GM23338 (cell line): Measurements from ENCODE around the gene MAP4K5. TPM values are rescaled to one million over a fixed set of nuclear protein-coding genes. Genes with fewer than 3 reads are reported as not detected.
"Not testable (repeated sequence)": the region's sequence is repeated elsewhere in the genome, so short reads cannot be mapped to it uniquely, and the experiment has no call there.

Source experiments
- ATAC-seq: fragments of 200-7000 bp; cut with Tn5 transposase; 3 replicates; pipeline ENCODE4 v1.9.1; 2020
- DNase-seq: peaks from one replicate; pipeline ENCODE4 v3.0.0-alpha.2; 2015; ENCODE audit warnings: low spot score
- H2AFZ ChIP-seq: fragments of 200-600 bp; sonication (generic); 2 replicates; pipeline ENCODE4 v1.8.0; 2016; ENCODE audit warnings: antibody characterized with exemption, mild to moderate bottlenecking, moderate library complexity
- H3F3A ChIP-seq: fragments of 200-600 bp; sonication (generic); replicated peaks from 2 replicates; pipeline ENCODE4 v1.8.0; 2017; ENCODE audit warnings: antibody characterized with exemption, mixed run types, low read depth
- H3K27ac ChIP-seq: fragments of 200-600 bp; sonication (generic); 2 replicates; pipeline ENCODE4 v1.6.1; 2016; ENCODE audit warnings: low read depth
- H3K27me3 ChIP-seq: fragments of 200-600 bp; sonication (generic); 2 replicates; pipeline ENCODE4 v1.8.0; 2016; ENCODE audit warnings: mild to moderate bottlenecking, mixed run types, moderate library complexity; ENCODE audit not compliant: insufficient read depth
- H3K36me3 ChIP-seq: fragments of 200-600 bp; sonication (generic); 2 replicates; pipeline ENCODE4 v1.8.0; 2016; ENCODE audit warnings: mild to moderate bottlenecking; ENCODE audit not compliant: insufficient read depth
- H3K4me1 ChIP-seq: fragments of 200-600 bp; sonication (generic); 2 replicates; pipeline ENCODE4 v1.8.0; 2016; ENCODE audit warnings: mild to moderate bottlenecking, moderate library complexity; ENCODE audit not compliant: insufficient read depth
- H3K4me2 ChIP-seq: fragments of 200-600 bp; sonication (generic); 2 replicates; pipeline ENCODE4 v1.7.1; 2017; ENCODE audit warnings: mixed run types
- H3K4me3 ChIP-seq: fragments of 200-600 bp; sonication (generic); 2 replicates; pipeline ENCODE4 v1.6.1; 2016; ENCODE audit warnings: mixed run types
- H3K79me2 ChIP-seq: fragments of 200-600 bp; sonication (generic); replicated peaks from 2 replicates; pipeline ENCODE4 v1.8.0; 2017; ENCODE audit warnings: mild to moderate bottlenecking; ENCODE audit not compliant: insufficient read depth
- H3K9me2 ChIP-seq: fragments of 200-600 bp; sonication (generic); 2 replicates; pipeline ENCODE4 v1.8.0; 2017; ENCODE audit not compliant: insufficient read depth
- H4K20me1 ChIP-seq: fragments of 200-600 bp; sonication (generic); replicated peaks from 2 replicates; pipeline ENCODE4 v1.8.0; 2017; ENCODE audit warnings: mild to moderate bottlenecking; ENCODE audit not compliant: insufficient read depth
- H3K27ac Mint-ChIP-seq: 2 replicates; pipeline ENCODE4 v1.8.0; 2020; ENCODE audit warnings: inconsistent platforms, mild to moderate bottlenecking, moderate library complexity, mixed read lengths
- H3K27me3 Mint-ChIP-seq: 3 replicates; pipeline ENCODE4 v1.8.0; 2022; ENCODE audit warnings: low read depth, mild to moderate bottlenecking, moderate library complexity, mixed read lengths, inconsistent platforms; ENCODE audit not compliant: insufficient read depth, poor library complexity
- H3K36me3 Mint-ChIP-seq: 3 replicates; pipeline ENCODE4 v1.8.0; 2021; ENCODE audit warnings: low read depth, mild to moderate bottlenecking, inconsistent platforms, moderate library complexity, mixed read lengths
- H3K4me1 Mint-ChIP-seq: 3 replicates; pipeline ENCODE4 v1.8.0; 2020; ENCODE audit warnings: mild to moderate bottlenecking, inconsistent platforms, mixed read lengths
- H3K4me3 Mint-ChIP-seq: 3 replicates; pipeline ENCODE4 v1.8.0; 2021; ENCODE audit warnings: moderate library complexity, mild to moderate bottlenecking, inconsistent platforms, mixed read lengths
- H3K9me3 Mint-ChIP-seq: 3 replicates; pipeline ENCODE4 v1.8.0; 2020; ENCODE audit warnings: moderate library complexity, mild to moderate bottlenecking, inconsistent platforms, mixed read lengths
- CTCF ChIP-seq, 2 experiments: fragments of 200-600 bp in 1 of 2; sonication (generic) in 1 of 2; conservative IDR thresholded peaks; 2 replicates each; pipeline versions ENCODE4 v1.5.1 to v1.6.1; 2016 to 2017; ENCODE audit warnings: antibody characterized with exemption in 2 of 2, low read depth in 2 of 2, mild to moderate bottlenecking in 2 of 2, moderate library complexity in 1 of 2
- ETS1 ChIP-seq: IDR thresholded peaks from 2 replicates; pipeline ENCODE4 v1.6.1; 2016; ENCODE audit warnings: antibody characterized with exemption
- JUNB ChIP-seq: IDR thresholded peaks from one replicate; pipeline ENCODE4 v1.6.1; 2016; ENCODE audit warnings: antibody characterized with exemption; ENCODE audit not compliant: unreplicated experiment
- NANOG ChIP-seq: IDR thresholded peaks from 2 replicates; pipeline ENCODE4 v1.6.1; 2016; ENCODE audit warnings: antibody characterized with exemption, borderline replicate concordance
- POLR2AphosphoS5 ChIP-seq: IDR thresholded peaks from 2 replicates; pipeline ENCODE4 v1.6.1; 2016; ENCODE audit warnings: antibody characterized with exemption, low read depth
- REST ChIP-seq: IDR thresholded peaks from one replicate; pipeline ENCODE4 v1.6.1; 2018; ENCODE audit warnings: antibody characterized with exemption; ENCODE audit not compliant: unreplicated experiment
- STAT1 ChIP-seq: IDR thresholded peaks from one replicate; pipeline ENCODE4 v1.6.1; 2016; ENCODE audit warnings: antibody characterized with exemption; ENCODE audit not compliant: unreplicated experiment
- ZNF114 ChIP-seq: fragments of 250-450 bp; sonication (Bioruptor Pico); IDR thresholded peaks from 2 replicates; pipeline ENCODE4 v1.5.0; 2020; ENCODE audit warnings: mild to moderate bottlenecking, moderate library complexity
- ZNF331 ChIP-seq: fragments of 250-450 bp; sonication (Bioruptor Pico); IDR thresholded peaks from 2 replicates; pipeline ENCODE4 v1.5.0; 2020; ENCODE audit warnings: low read depth, mild to moderate bottlenecking, moderate library complexity
- ZNF462 ChIP-seq: fragments of 250-450 bp; sonication (Bioruptor Pico); IDR thresholded peaks from 2 replicates; pipeline ENCODE4 v1.5.0; 2020; ENCODE audit warnings: mild to moderate bottlenecking, moderate library complexity
- polyA plus RNA-seq: library from polyadenylated mRNA; unstranded; fragments of >200 nt; fragmentation: Nextera tagmentation; extraction: Ambion mirVana; gene quantifications from 2 replicates; pipeline ENCODE4 v1.2.1, GENCODE V29; 2016
- total RNA-seq: library from RNA; depleted of rRNA; stranded (reverse); fragments of >200 nt; shearing (Covaris generic); gene quantifications from 2 replicates; pipeline ENCODE4 v1.2.3, GENCODE V29; 2014

The MAP4K5 gene
- total and polyA plus RNA-seq, 2 experiments from 2014 or later = 71.4 to 74.6 TPM

- H3K9me2 ChIP-seq, H3K4me2 ChIP-seq, H4K20me1 ChIP-seq, H3F3A ChIP-seq, DNase-seq, H3K4me1 Mint-ChIP-seq, H2AFZ ChIP-seq, H3K4me3 ChIP-seq, H3K4me1 ChIP-seq, H3K4me3 Mint-ChIP-seq, H3K27ac Mint-ChIP-seq, H3K27me3 Mint-ChIP-seq, H3K27me3 ChIP-seq, H3K79me2 ChIP-seq, H3K27ac ChIP-seq, H3K36me3 ChIP-seq, ATAC-seq: not testable (repeated sequence)
- Mint-ChIP-seq H3K9me3 (peaks cover 20% of the 10 kb centered on the region), H3K36me3 (peaks cover 17% of the 10 kb centered on the region)
Observed at GRCh38 chr14:50538034-50538433, 5.7 kb upstream of the MAP4K5 start.

- no peak overlapping the region for H3K4me3 Mint-ChIP-seq
- Histone ChIP-seq H4K20me1 (no peaks in the 10 kb centered on the region), H3K27me3 (no peaks in the 10 kb centered on the region), H3K4me1 (peaks cover 12% of the 10 kb centered on the region; the same call in 1 of the 2 replicates), H3K9me2 (no peaks in the 10 kb centered on the region), H3K4me2 (no peak overlapping the region), H3F3A (no peaks in the 10 kb centered on the region), H3K27ac (no peak overlapping the region), H3K4me3 (no peak overlapping the region), H3K36me3 (no peaks in the 10 kb centered on the region), H3K79me2 (peaks cover 17% of the 10 kb centered on the region), H2AFZ (no peak overlapping the region)
- ATAC-seq (no peak), DNase-seq (no peak)
- peaks cover 20% of the 10 kb centered on the region for H3K9me3 Mint-ChIP-seq
- H3K27ac Mint-ChIP-seq = no peak overlapping the region
- H3K36me3 Mint-ChIP-seq = peaks cover 17% of the 10 kb centered on the region
- peaks cover 3% of the 10 kb centered on the region for H3K27me3 Mint-ChIP-seq
- peaks cover 17% of the 10 kb centered on the region for H3K4me1 Mint-ChIP-seq
- TF ChIP-seq JUNB = no peak
- no peak for TF ChIP-seq ZNF331 (CRISPR knock-in tag)
- TF ChIP-seq POLR2AphosphoS5 = no peak
- no peak for TF ChIP-seq NANOG
- TF ChIP-seq REST = no peak
- TF ChIP-seq STAT1 = no peak
- TF ChIP-seq CTCF (conservative IDR thresholded peaks at IDR 0.05; ENCODE audit: low read depth in 2 of 2) = no peak
- no peak for TF ChIP-seq ZNF114
- no peak for TF ChIP-seq ZNF462 (CRISPR knock-in tag)
- TF ChIP-seq ETS1 = no peak
Observed at GRCh38 chr14:50534997-50535396, 2.6 kb upstream of the MAP4K5 start.
